ENCODE results near the gene FAM43B.

FAM43B gene

DNA sequence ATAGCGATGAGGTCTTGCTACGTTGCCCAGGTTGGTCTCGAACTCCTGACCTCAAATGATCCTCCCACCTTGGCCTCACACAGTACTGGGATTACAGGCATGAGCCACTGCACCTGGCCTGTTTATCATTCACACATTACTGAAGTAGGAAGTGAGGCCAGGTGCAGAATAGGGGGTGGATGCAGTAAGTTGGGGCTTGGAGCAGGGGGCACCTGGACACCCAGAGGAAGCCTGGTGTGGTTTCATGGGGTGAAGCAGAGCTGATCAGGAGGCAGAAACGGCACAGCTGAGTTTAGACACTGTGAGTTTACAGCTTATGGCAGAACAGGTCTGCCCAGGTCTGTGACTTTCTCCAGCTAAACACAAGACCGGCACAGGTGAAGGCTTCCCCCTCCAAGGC is 41.4 kb downstream of the FAM43B start:
- DNase-seq, result no peak

DNA sequence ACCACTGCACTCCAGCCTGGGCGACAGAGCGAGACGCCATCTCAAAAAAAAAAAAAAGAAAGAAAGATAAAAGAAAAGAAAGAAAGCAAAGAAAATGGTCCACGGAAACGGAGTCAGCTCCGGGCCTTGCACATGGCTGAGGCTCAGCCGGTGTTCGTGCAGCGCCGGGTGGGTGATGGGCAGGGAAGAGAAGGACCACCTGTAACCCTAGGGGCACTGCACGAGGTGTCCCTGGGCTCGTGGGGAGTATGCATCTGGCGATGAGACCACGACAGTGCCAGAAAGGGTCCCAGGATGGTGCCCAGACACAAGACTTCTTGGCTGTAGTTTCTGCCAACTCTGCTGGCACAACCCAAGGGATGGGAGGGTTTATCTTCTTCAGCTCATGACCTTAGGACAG is 42.4 kb downstream of the FAM43B start:
- no peak for DNase-seq

DNA sequence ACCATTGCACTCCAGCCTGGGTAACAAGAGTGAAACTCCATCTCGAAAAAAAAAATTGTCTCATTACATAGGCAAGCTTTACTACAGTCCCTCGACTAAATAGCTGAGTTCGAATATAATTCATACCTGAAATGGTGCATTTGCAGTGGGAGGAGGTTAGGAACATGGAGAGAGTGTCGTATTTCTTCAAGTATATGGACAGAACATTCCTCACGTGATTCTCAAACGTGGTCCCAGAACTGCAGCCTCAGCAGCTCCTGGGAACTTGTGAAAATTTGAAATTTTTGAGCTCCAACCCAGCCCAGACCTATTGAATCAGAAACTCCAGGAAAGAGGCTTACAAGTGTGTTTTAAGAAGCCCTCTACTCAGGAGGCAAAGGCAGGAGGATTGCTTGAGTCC is 43.7 kb downstream of the FAM43B start:
- no peak for DNase-seq

DNA sequence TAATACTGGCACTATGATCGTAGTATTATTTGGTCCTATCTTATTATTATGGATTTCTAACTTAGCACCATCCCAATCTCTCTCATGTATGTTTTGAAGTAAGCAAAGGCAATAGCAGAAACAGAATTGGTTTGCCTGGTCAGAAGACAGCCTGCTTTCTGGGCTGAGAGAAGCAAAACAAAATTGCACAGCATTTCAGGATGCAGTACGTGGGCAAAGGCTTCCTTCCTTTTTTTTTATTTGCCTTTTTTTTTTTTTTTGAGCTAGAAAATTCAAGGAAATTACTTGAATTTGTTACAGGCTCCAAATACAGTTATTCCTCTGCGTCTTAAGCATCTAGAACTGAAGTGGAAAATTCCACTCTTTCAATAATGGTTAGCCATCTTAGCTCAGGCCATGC is 45.3 kb downstream of the FAM43B start:
- DNase-seq, result no peak

DNA sequence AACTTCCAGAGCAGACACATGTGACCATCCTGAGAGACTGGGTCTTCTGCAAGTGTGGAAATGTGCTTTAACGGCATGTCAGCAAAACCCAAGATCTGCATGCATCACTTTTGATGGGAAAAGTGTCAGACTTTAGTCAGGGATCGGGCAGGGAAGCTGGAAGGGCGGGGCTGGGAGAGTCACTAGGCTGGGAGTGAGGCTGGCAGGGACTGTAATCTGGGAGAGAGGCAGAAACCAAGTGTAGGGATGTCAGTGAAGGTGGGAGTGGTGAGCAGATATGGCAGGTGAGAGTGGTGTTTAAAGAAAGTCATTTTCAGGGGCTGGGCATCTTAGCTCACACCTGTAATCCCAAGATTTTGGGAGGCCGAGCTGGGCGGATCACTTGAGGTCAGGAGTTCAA is 47.8 kb downstream of the FAM43B start:
- DNase-seq, result no peak

DNA sequence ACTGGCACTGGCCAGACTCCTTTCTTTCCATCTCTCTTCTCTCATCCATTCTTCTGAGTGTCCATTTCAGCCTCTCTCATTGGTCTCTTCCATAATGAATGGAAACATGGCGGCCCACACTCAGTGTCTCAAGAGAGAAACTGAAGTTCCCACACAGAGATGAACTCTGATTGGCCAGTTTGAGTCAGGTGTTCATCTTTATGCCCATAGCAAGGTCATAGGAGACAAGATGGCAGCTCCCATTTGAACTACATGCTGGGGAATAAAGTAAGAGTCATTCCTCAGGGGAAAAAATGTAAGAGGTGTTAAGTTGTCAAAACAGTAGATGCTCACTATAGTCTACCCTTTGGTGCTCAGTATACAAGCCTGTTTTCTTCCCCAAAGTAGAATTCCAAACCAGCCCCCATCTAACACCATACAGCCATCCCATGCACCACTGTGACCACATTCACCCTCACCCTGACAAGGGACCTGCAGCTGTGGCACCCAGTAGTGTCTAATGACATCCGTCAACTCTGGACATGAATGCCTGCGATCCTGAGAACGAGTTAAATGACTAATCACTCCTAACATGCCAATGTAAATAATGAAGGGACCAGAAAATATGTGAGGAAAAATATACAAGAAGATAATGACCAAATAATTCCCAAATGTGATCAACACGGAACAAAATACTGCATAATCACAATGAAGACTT is 48.9 kb downstream of the FAM43B start:
- DNase-seq, result no peak

DNA sequence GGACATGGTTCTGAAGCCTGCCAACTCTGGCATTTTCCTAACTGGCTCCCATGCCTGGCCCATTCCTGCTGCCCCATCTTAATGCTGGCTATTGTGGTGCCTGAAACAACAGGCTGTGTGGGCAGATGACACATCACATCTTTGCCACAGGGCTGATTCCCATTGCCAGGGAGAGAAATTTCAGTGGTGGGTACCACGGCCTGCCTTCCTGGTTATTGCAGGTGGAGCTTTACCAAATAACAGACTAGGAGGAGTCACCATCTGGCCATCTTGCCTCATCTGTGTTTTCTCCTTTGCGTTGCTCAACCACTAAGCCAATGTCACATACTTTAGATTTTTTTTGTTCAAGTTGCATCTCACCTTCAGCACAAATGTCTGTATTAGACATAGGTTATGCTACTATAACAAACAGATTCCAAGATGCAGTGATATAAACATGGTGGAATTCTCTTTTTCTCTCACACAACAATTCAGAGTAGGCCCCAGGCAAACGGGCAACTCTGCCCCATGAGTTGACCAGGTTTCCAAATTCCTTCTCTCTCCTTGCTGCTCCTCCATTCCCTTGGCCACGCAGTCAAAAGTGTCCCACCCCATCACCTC is 50.6 kb downstream of the FAM43B start:
- no peak for DNase-seq

DNA sequence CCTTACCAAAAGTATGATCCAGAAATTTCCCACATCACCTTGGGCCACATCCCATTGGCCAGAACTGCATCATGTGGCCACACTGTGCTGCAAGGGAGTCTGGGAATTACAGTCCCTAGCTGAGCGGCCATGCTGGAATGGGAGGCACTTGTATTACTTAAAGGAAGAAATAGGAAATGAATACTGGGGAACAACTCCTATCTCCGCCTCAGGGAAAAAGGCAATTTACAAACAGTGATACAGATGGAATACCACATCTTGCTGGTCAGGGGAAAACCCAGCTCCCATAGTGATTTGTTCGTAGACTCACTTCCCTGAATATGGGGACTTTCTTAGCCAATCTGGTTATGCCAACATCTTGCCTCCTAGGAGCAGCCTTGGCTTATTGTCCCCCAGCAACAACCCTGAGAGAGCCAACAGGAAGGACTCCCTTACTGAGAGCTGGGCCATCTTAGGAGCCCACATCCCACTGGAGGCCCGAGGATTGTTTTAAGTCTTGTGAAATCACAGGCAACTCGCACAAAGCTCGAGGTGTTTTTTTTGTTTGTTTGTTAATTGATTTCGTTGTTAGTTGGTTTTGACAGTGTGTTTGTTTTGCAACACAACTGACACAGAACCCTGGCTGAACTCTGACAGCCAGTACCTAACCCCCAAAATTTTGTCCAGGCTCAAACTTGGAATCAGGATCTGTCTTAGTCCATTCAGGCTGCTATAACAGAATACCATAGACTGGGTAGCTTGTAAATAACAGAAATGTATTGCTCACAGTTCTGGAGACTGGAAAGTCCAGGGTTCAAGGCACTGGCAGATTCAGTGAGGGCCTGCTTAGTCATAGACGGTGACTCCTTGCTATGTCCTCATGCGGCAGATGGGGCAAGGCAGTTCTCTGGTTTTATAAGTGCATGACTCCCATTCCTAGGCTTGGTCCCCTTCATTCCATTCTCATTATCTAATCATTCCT is 51.4 kb downstream of the FAM43B start:
- peak in 1 of 2 donors; percentile 9 for DNase-seq

Measured in CD4-positive, alpha-beta T cell treated with Interferon alpha-2 for 1 hour (primary cell).